ENCODE results near the gene IPO8.

IPO8 gene

GRCh38 chr12:30695199-30696102, at the start of gene IPO8:
IPO8 (minus strand) TSS chr12:30695869; CDS start chr12:30695647, 222 bp downstream.
- DNase-seq (ENCODE audit: low read depth) = peak; percentile 88
- H3K4me3 ChIP-seq (ENCODE audit: control insufficient read depth, low read depth, low read length) = peak within 1 kb of the TSS; percentile 96
- peak; percentile 15 for TF ChIP-seq CTCF (conservative IDR thresholded peaks at IDR 0.05; ENCODE audit: control insufficient read depth, insufficient read depth, low read depth, low read length)

GRCh38 chr12:30744321-30744720, 48.7 kb upstream of the IPO8 start:
- no peak for TF ChIP-seq CTCF (conservative IDR thresholded peaks at IDR 0.05; ENCODE audit: control insufficient read depth, insufficient read depth, low read depth, low read length)
- H3K4me3 ChIP-seq (ENCODE audit: control insufficient read depth, low read depth, low read length) = no peak overlapping the region
- DNase-seq (ENCODE audit: low read depth) = no peak

- DNase-seq (ENCODE audit: low read depth) = no peak
- no peak for TF ChIP-seq CTCF (conservative IDR thresholded peaks at IDR 0.05; ENCODE audit: control insufficient read depth, insufficient read depth, low read depth, low read length)
- H3K4me3 ChIP-seq (ENCODE audit: control insufficient read depth, low read depth, low read length) = no peak overlapping the region
These were observed 44.6 kb upstream of the IPO8 start for GRCh38 chr12:30740274-30740673.

GRCh38 chr12:30739020-30739419, 43.4 kb upstream of the IPO8 start:
- TF ChIP-seq CTCF (conservative IDR thresholded peaks at IDR 0.05; ENCODE audit: control insufficient read depth, insufficient read depth, low read depth, low read length) = no peak
- H3K4me3 ChIP-seq (ENCODE audit: control insufficient read depth, low read depth, low read length) = no peak overlapping the region
- DNase-seq (ENCODE audit: low read depth) = no peak

GRCh38 chr12:30732954-30733637, 37.4 kb upstream of the IPO8 start:
- DNase-seq (ENCODE audit: low read depth) = no peak
- TF ChIP-seq CTCF (conservative IDR thresholded peaks at IDR 0.05; ENCODE audit: control insufficient read depth, insufficient read depth, low read depth, low read length) = no peak
- no peak overlapping the region for H3K4me3 ChIP-seq (ENCODE audit: control insufficient read depth, low read depth, low read length)

GRCh38 chr12:30730011-30730410, 34.3 kb upstream of the IPO8 start:
- TF ChIP-seq CTCF (conservative IDR thresholded peaks at IDR 0.05; ENCODE audit: control insufficient read depth, insufficient read depth, low read depth, low read length) = no peak
- no peak for DNase-seq (ENCODE audit: low read depth)
- H3K4me3 ChIP-seq (ENCODE audit: control insufficient read depth, low read depth, low read length) = no peak overlapping the region
